NCI-H2227 treated with DMSO at 0.1 percent for 48 hours (cell line): ENCODE results near the gene PGM2.

Experiments used
- DNase-seq: peaks from one replicate; lab custom pipeline; 2025; lab: John Stamatoyannopoulos, UW

Gene PGM2

GRCh38 chr4:37864786-37865185, 38.3 kb downstream of the PGM2 start:
- DNase-seq = no peak

- DNase-seq = no peak
These were observed 39.0 kb downstream of the PGM2 start for GRCh38 chr4:37865450-37865849.

- DNase-seq = no peak
These were observed 40.6 kb downstream of the PGM2 start for GRCh38 chr4:37867102-37867501.

- no peak for DNase-seq
These were observed 41.8 kb downstream of the PGM2 start for GRCh38 chr4:37868238-37868637.

GRCh38 chr4:37872310-37872988, 46.0 kb downstream of the PGM2 start:
- DNase-seq = no peak

- no peak for DNase-seq
These were observed 46.9 kb downstream of the PGM2 start for GRCh38 chr4:37873386-37873785.

- DNase-seq = no peak
These were observed 49.7 kb downstream of the PGM2 start for GRCh38 chr4:37876156-37876555.

- no peak for DNase-seq
These were observed 52.9 kb downstream of the PGM2 start for GRCh38 chr4:37879365-37879764.

- DNase-seq = no peak
These were observed 55.3 kb downstream of the PGM2 start for GRCh38 chr4:37881811-37882210.

GRCh38 chr4:37882665-37883296, 56.3 kb downstream of the PGM2 start:
- no peak for DNase-seq

GRCh38 chr4:37884855-37885487, 58.5 kb downstream of the PGM2 start:
- DNase-seq = no peak

GRCh38 chr4:37885496-37885895, 59.0 kb downstream of the PGM2 start:
- DNase-seq = no peak

- DNase-seq = no peak
These were observed 63.6 kb downstream of the PGM2 start for GRCh38 chr4:37889849-37890800.

- DNase-seq = no peak
These were observed 64.3 kb downstream of the PGM2 start, which contains the start of gene TBC1D1 for GRCh38 chr4:37890801-37891259. Gene TBC1D1, plus strand, starts transcription at chr4:37891084. Its CDS starts 11,012 bp downstream, at chr4:37902096.

GRCh38 chr4:37891260-37892159, 65.0 kb downstream of the PGM2 start:
- DNase-seq = no peak

GRCh38 chr4:37892641-37893040, 66.2 kb downstream of the PGM2 start:
- DNase-seq = no peak

- DNase-seq = no peak
These were observed 66.7 kb downstream of the PGM2 start for GRCh38 chr4:37893164-37893563.

GRCh38 chr4:37895271-37895670, 68.8 kb downstream of the PGM2 start:
- DNase-seq = no peak

- no peak for DNase-seq
These were observed 69.8 kb downstream of the PGM2 start for GRCh38 chr4:37896206-37896860.

- DNase-seq = no peak
These were observed 75.7 kb downstream of the PGM2 start for GRCh38 chr4:37902212-37902611.
